Loucy (cell line): ENCODE measurements around the gene FTHL17.

ENCODE experiments used
- CTCF ChIP-seq: fragments of 200-600 bp; sonication (generic); conservative IDR thresholded peaks from 2 replicates; pipeline ENCODE4 v1.5.1; 2014; ENCODE audit warnings: mild to moderate bottlenecking, antibody characterized with exemption, low read length
- EZH2phosphoT487 ChIP-seq: fragments of 200-600 bp; IDR thresholded peaks from 2 replicates; pipeline ENCODE4 v1.6.1; 2018; ENCODE audit warnings: antibody characterized with exemption, mild to moderate bottlenecking, moderate library complexity, borderline replicate concordance

DNA sequence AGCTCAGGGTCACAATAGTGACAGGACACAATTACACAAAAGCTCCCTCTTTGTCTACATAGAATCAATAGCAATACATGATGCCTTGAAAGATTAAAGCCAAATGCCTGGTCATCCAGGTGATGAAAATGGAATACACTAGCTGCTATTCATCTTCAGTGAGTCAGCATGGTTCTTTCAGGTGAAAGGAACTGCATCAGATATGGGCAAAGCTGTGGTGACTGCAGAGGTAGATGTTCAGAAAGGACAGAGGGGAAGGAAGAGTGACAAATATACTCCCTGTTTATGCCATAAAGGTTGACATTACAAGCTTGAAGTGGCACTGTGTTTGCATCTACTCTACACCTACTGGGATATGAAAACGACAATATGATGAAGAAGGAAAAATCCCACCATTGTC is 20.0 kb upstream of the FTHL17 start:
- TF ChIP-seq CTCF = no peak
- no peak for TF ChIP-seq EZH2phosphoT487
